ENCODE measurements around the gene SLC44A4.
"Not testable (repeated sequence)": the region's sequence is repeated elsewhere in the genome, so short reads cannot be mapped to it uniquely, and the experiment has no call there.

SLC44A4 gene

GRCh38 chr6:31865205-31866118 lies 13.3 kb downstream of the SLC44A4 start:
- Histone ChIP-seq H3K9me3 (ENCODE audit: insufficient read depth, low read length) (no peaks in the 10 kb centered on the region), H3K4me2 (ENCODE audit: low read length) (no peak overlapping the region), H3K4me3 (ENCODE audit: low read length) (no peak overlapping the region), H4K20me1 (ENCODE audit: insufficient read depth, low read length) (no peaks in the 10 kb centered on the region), H3K27ac (ENCODE audit: low read length) (no peak overlapping the region), H3K79me2 (ENCODE audit: low read length) (peaks cover 6% of the 10 kb centered on the region), H3K4me1 (ENCODE audit: low read length) (peaks cover 5% of the 10 kb centered on the region), H3K27me3 (ENCODE audit: low read depth, low read length) (no peaks in the 10 kb centered on the region), H3K9ac (ENCODE audit: low read length) (no peak overlapping the region), H2AFZ (ENCODE audit: low read depth, low read length) (no peak overlapping the region), H3K36me3 (replicated peaks; ENCODE audit: low read depth, low read length) (no peaks in the 10 kb centered on the region)
- TF ChIP-seq EZH2phosphoT487 (IDR thresholded peaks at IDR 0.05; ENCODE audit: low read depth) (no peak), CTCF (IDR thresholded peaks at IDR 0.05; ENCODE audit: low read depth, low read length) (no peak)

GRCh38 chr6:31864818-31865204 lies 14.0 kb downstream of the SLC44A4 start:
- no peaks in the 10 kb centered on the region for H3K27me3 ChIP-seq (ENCODE audit: low read depth, low read length)
- H2AFZ ChIP-seq (ENCODE audit: low read depth, low read length): no peak overlapping the region
- no peak overlapping the region for H3K4me2 ChIP-seq (ENCODE audit: low read length)
- H3K4me3 ChIP-seq (ENCODE audit: low read length): no peak overlapping the region
- H3K9ac ChIP-seq (ENCODE audit: low read length): no peak overlapping the region
- peaks cover 5% of the 10 kb centered on the region for H3K4me1 ChIP-seq (ENCODE audit: low read length)
- TF ChIP-seq CTCF (IDR thresholded peaks at IDR 0.05; ENCODE audit: low read depth, low read length) (no peak), EZH2phosphoT487 (IDR thresholded peaks at IDR 0.05; ENCODE audit: low read depth) (no peak)
- H4K20me1 ChIP-seq (ENCODE audit: insufficient read depth, low read length): no peaks in the 10 kb centered on the region
- peaks cover 3% of the 10 kb centered on the region for H3K36me3 ChIP-seq (replicated peaks; ENCODE audit: low read depth, low read length)
- peaks cover 6% of the 10 kb centered on the region for H3K79me2 ChIP-seq (ENCODE audit: low read length)
- no peak overlapping the region for H3K27ac ChIP-seq (ENCODE audit: low read length)
- H3K9me3 ChIP-seq (ENCODE audit: insufficient read depth, low read length): no peaks in the 10 kb centered on the region

GRCh38 chr6:31864123-31864562 lies 14.7 kb downstream of the SLC44A4 start:
- not testable (repeated sequence) for H3K9me3 ChIP-seq (ENCODE audit: insufficient read depth, low read length); H3K27me3 ChIP-seq (ENCODE audit: low read depth, low read length); H3K36me3 ChIP-seq (replicated peaks; ENCODE audit: low read depth, low read length); H3K79me2 ChIP-seq (ENCODE audit: low read length); H2AFZ ChIP-seq (ENCODE audit: low read depth, low read length); H3K27ac ChIP-seq (ENCODE audit: low read length); H4K20me1 ChIP-seq (ENCODE audit: insufficient read depth, low read length); H3K4me1 ChIP-seq (ENCODE audit: low read length)
- Histone ChIP-seq H3K4me3 (ENCODE audit: low read length) (peak overlapping the region; percentile 96), H3K4me2 (ENCODE audit: low read length) (peak overlapping the region; percentile 85), H3K9ac (ENCODE audit: low read length) (peak overlapping the region; percentile 67; the same call in 1 of the 2 replicates)

GRCh38 chr6:31862344-31863235 lies 16.2 kb downstream of the SLC44A4 start, which contains the start of gene NEU1:
NEU1 (minus strand) TSS chr6:31862821; CDS start chr6:31862776, 45 bp downstream.
- Histone ChIP-seq H3K27me3 (ENCODE audit: low read depth, low read length) (no peaks in the 10 kb centered on the region), H3K4me1 (ENCODE audit: low read length) (peaks cover 5% of the 10 kb centered on the region), H3K36me3 (replicated peaks; ENCODE audit: low read depth, low read length) (peaks cover 3% of the 10 kb centered on the region), H2AFZ (ENCODE audit: low read depth, low read length) (peak within 1 kb of the TSS; percentile 66; the same call in 1 of the 2 replicates), H4K20me1 (ENCODE audit: insufficient read depth, low read length) (no peaks in the 10 kb centered on the region), H3K79me2 (ENCODE audit: low read length) (peaks cover 6% of the 10 kb centered on the region), H3K27ac (ENCODE audit: low read length) (peak within 1 kb of the TSS; percentile 49), H3K9ac (ENCODE audit: low read length) (peak within 1 kb of the TSS; percentile 76), H3K4me2 (ENCODE audit: low read length) (peak within 1 kb of the TSS; percentile 97), H3K9me3 (ENCODE audit: insufficient read depth, low read length) (no peaks in the 10 kb centered on the region), H3K4me3 (ENCODE audit: low read length) (peak within 1 kb of the TSS; percentile 96)
- TF ChIP-seq CTCF (IDR thresholded peaks at IDR 0.05; ENCODE audit: low read depth, low read length) (no peak), EZH2phosphoT487 (IDR thresholded peaks at IDR 0.05; ENCODE audit: low read depth) (no peak)

Measured in OCI-LY3 (cell line).